Caco-2 (cell line): Measurements from ENCODE around the gene CHST14. TPM values are rescaled to one million over a fixed set of nuclear protein-coding genes. Genes with fewer than 3 reads are reported as not detected.

Experiments used
- BruUV-seq: library from RNA; stranded (reverse); fragments of 400-500 nt; replicated peaks from 2 replicates; lab custom pipeline; 2021; lab: Mats Ljungman, UMichigan
- CTCF ChIA-PET: fragments of 300-600 bp; sonication (Branson Sonifier 250); formaldehyde crosslinking; loops from one replicate; lab custom pipeline; 2022; ENCODE audit warnings: antibody characterized with exemption; lab: Charles Lee
- POLR2A ChIA-PET: fragments of 300-600 bp; sonication (Branson Sonifier 250); formaldehyde crosslinking; loops from one replicate; lab custom pipeline; 2022; ENCODE audit warnings: antibody characterized with exemption; lab: Charles Lee
- DNase-seq, 2 experiments: peaks; one replicate each; pipeline versions ENCODE4 v3.0.0 to v3.0.0-alpha.2; 2020 to 2022
- H3K27me3 ChIP-seq: replicated peaks from 2 replicates; pipeline ENCODE4 v1.6.0; 2011; ENCODE audit warnings: low read length; ENCODE audit not compliant: control insufficient read depth, insufficient read depth
- H3K36me3 ChIP-seq: 2 replicates; pipeline ENCODE4 v1.5.1; 2011; ENCODE audit warnings: low read length; ENCODE audit not compliant: control insufficient read depth, insufficient read depth
- H3K4me1 ChIP-seq: fragments of 250-450 bp; sonication (Bioruptor Pico); 2 replicates; pipeline ENCODE4 v1.5.1; 2020; ENCODE audit warnings: mild to moderate bottlenecking
- H3K4me3 ChIP-seq: 2 replicates; pipeline ENCODE4 v1.5.1; 2011; ENCODE audit warnings: low read depth, mild to moderate bottlenecking, control low read depth, low read length
- H3K9me3 ChIP-seq: fragments of 250-450 bp; sonication (Bioruptor Pico); 2 replicates; pipeline ENCODE4 v1.5.1; 2020; ENCODE audit warnings: mild to moderate bottlenecking, moderate library complexity
- H3K27ac Mint-ChIP-seq: one replicate; pipeline ENCODE4 v1.8.0; 2022; ENCODE audit warnings: mixed read lengths; ENCODE audit not compliant: unreplicated experiment
- H3K27me3 Mint-ChIP-seq: one replicate; pipeline ENCODE4 v1.8.0; 2022; ENCODE audit warnings: mixed read lengths; ENCODE audit not compliant: insufficient read depth, unreplicated experiment
- H3K36me3 Mint-ChIP-seq: one replicate; pipeline ENCODE4 v1.8.0; 2022; ENCODE audit warnings: mild to moderate bottlenecking, mixed read lengths; ENCODE audit not compliant: insufficient read depth, unreplicated experiment
- H3K4me1 Mint-ChIP-seq: one replicate; pipeline ENCODE4 v1.8.0; 2022; ENCODE audit warnings: low read depth, mixed read lengths; ENCODE audit not compliant: unreplicated experiment
- H3K4me3 Mint-ChIP-seq: one replicate; pipeline ENCODE4 v1.8.0; 2022; ENCODE audit warnings: mild to moderate bottlenecking, moderate library complexity, mixed read lengths; ENCODE audit not compliant: unreplicated experiment
- H3K9me3 Mint-ChIP-seq: one replicate; pipeline ENCODE4 v1.8.0; 2022; ENCODE audit warnings: mixed read lengths; ENCODE audit not compliant: unreplicated experiment
- CTCF ChIP-seq, 2 experiments: fragments of 200-600 bp in 1 of 2; IDR thresholded peaks; 1 replicate in 1 of 2; 2 replicates in 1 of 2; pipeline versions ENCODE4 v1.5.1 to v1.8.0; 2011 to 2022; ENCODE audit warnings: antibody characterized with exemption in 1 of 2, control low read depth in 1 of 2, inconsistent platforms in 1 of 2, low read depth in 1 of 2, low read length in 1 of 2, mild to moderate bottlenecking in 1 of 2, moderate library complexity in 1 of 2; ENCODE audit not compliant: insufficient read depth in 1 of 2, severe bottlenecking in 1 of 2, unreplicated experiment in 1 of 2
- intact Hi-C: fragments of 100-400 bp; cut with micrococcal nuclease; formaldehyde crosslinking; loops from one replicate; pipeline ENCODE4 v1.10.0; 2022; ENCODE audit not compliant: unreplicated experiment
- total RNA-seq: library from RNA; stranded (reverse); gene quantifications from 2 replicates; pipeline ENCODE4 v1.2.3, GENCODE V29; 2022

Gene CHST14
- total RNA-seq, 1 experiment from 2014 or later = 19.6 TPM

GRCh38 chr15:40498418-40498817 lies 27.6 kb downstream of the CHST14 start:
- H3K4me1 ChIP-seq = no peaks in the 10 kb centered on the region
- no peak overlapping the region for H3K27ac Mint-ChIP-seq
- no peak overlapping the region for H3K4me3 ChIP-seq
- POLR2A ChIA-PET = no interaction called here
- no peaks in the 10 kb centered on the region for H3K9me3 Mint-ChIP-seq
- CTCF ChIA-PET = no interaction called here
- no TSS peak for BruUV-seq
- H3K27me3 Mint-ChIP-seq = peaks cover 11% of the 10 kb centered on the region
- TF ChIP-seq CTCF (IDR thresholded peaks at IDR 0.05; ENCODE audit: insufficient read depth in 1 of 2, low read depth in 1 of 2, low read length in 1 of 2, severe bottlenecking in 1 of 2, unreplicated experiment in 1 of 2) = no peak
- no peaks in the 10 kb centered on the region for H3K9me3 ChIP-seq
- no peaks in the 10 kb centered on the region for H3K36me3 ChIP-seq
- H3K4me1 Mint-ChIP-seq = no peaks in the 10 kb centered on the region
- no peaks in the 10 kb centered on the region; the same call in 1 of the 2 replicates for H3K27me3 ChIP-seq
- H3K36me3 Mint-ChIP-seq = no peaks in the 10 kb centered on the region
- no peak for DNase-seq
- intact Hi-C loops = no loop called here
- no peak overlapping the region for H3K4me3 Mint-ChIP-seq

- H3K36me3 Mint-ChIP-seq = no peaks in the 10 kb centered on the region
- peaks cover 11% of the 10 kb centered on the region for H3K27me3 Mint-ChIP-seq
- H3K9me3 Mint-ChIP-seq = no peaks in the 10 kb centered on the region
- H3K9me3 ChIP-seq = no peaks in the 10 kb centered on the region
- H3K4me1 ChIP-seq = no peaks in the 10 kb centered on the region
- POLR2A ChIA-PET = no interaction called here
- no peak for TF ChIP-seq CTCF (IDR thresholded peaks at IDR 0.05; ENCODE audit: insufficient read depth in 1 of 2, low read depth in 1 of 2, low read length in 1 of 2, severe bottlenecking in 1 of 2, unreplicated experiment in 1 of 2)
- no peaks in the 10 kb centered on the region for H3K4me1 Mint-ChIP-seq
- H3K27me3 ChIP-seq = no peaks in the 10 kb centered on the region; the same call in 1 of the 2 replicates
- no peak overlapping the region for H3K4me3 ChIP-seq
- no peak overlapping the region for H3K4me3 Mint-ChIP-seq
- intact Hi-C loops = no loop called here
- no peaks in the 10 kb centered on the region for H3K36me3 ChIP-seq
- BruUV-seq = no TSS peak
- CTCF ChIA-PET = no interaction called here
- no peak overlapping the region for H3K27ac Mint-ChIP-seq
- DNase-seq = no peak
Observed at GRCh38 chr15:40498891-40499290, 28.1 kb downstream of the CHST14 start.

- H3K36me3 ChIP-seq = no peaks in the 10 kb centered on the region
- Mint-ChIP-seq H3K36me3 (no peaks in the 10 kb centered on the region), H3K27ac (no peak overlapping the region), H3K4me3 (no peak overlapping the region), H3K4me1 (no peaks in the 10 kb centered on the region), H3K27me3 (peaks cover 8% of the 10 kb centered on the region), H3K9me3 (no peaks in the 10 kb centered on the region)
- BruUV-seq = no TSS peak
- no peaks in the 10 kb centered on the region for H3K4me1 ChIP-seq
- intact Hi-C loops = loop anchor here (10.0 kb wide), 1 partner anchor 155 kb away; the partner anchor contains the start of gene CCDC9B
- DNase-seq = no peak
- H3K4me3 ChIP-seq = no peak overlapping the region
- no peaks in the 10 kb centered on the region for H3K9me3 ChIP-seq
- POLR2A ChIA-PET = no interaction called here
- no peaks in the 10 kb centered on the region; the same call in 1 of the 2 replicates for H3K27me3 ChIP-seq
- CTCF ChIA-PET = no interaction called here
- no peak for TF ChIP-seq CTCF (IDR thresholded peaks at IDR 0.05; ENCODE audit: insufficient read depth in 1 of 2, low read depth in 1 of 2, low read length in 1 of 2, severe bottlenecking in 1 of 2, unreplicated experiment in 1 of 2)
Observed at GRCh38 chr15:40499931-40500330, 29.1 kb downstream of the CHST14 start.
